SW480 (cell line): ENCODE results near the gene ZMPSTE24.
A peak's percentile ranks its signal among the peaks of the same experiment; 100 is the strongest.

Experiments
- DNase-seq: peaks from one replicate; pipeline ENCODE4 v3.0.0-alpha.2; 2016; ENCODE audit warnings: low spot score

ZMPSTE24 gene

DNA sequence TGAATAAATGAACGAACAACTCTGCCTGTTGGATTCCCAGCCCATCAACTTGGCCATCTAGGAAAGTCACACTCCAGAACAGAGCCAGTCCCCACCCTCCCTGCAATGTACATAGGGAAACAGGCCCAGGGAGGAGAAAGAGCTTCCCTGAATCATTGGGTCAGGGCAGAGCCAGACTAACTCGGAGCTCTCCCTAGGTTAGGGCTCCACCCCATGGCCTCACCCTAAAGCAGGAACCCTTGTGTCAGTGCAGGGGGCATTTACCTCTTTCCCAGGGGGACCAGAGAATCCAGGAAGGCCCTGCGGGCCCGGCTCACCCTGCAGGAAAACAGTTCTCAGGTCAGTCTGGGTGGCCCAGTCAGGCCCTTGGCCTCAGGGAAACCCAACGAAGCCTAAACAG lies 47.4 kb downstream of the ZMPSTE24 start:
- DNase-seq, result no peak

DNA sequence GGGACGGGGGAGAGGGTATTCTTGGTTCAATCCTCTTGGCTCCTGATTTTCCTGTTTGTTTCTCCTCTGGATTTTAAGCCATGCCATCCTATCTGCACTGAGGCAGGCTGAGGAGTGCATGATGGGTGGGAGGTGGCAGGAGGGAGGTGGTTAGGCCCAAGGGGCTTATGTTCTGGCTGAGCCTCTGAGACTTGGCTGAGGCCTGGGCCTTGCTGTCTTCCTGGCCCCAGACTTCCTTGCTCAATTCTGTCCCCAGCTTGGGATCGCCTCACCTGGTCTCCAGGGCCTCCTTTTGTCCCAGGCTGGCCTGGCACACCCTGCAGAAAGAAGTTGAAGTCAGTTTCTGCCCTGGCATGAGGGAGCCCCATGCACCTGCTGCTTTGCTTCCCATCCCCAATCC lies 47.8 kb downstream of the ZMPSTE24 start:
- DNase-seq, result no peak

DNA sequence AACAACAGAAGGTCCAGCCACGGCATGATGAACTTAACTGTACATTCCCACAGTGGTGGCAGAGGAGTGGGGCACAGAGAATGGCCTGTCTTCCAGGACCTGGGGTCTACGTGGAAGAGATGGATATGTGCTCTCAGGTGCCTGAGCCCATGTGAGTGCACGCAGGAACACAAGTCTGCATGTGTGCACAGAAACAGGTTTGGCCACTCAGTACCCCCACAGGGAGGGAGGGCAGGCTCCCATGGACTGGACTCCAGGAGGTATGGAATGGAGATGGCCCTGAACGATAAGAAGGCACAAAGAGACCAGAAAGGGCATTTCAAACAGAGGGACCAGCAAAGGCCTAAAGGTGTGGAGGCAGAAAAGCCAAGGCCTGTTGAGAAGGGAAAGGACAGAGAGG lies 48.3 kb downstream of the ZMPSTE24 start:
- no peak for DNase-seq

- DNase-seq, result no peak
These were observed 49.1 kb downstream of the ZMPSTE24 start for GRCh38 chr1:40307186-40307585.

DNA sequence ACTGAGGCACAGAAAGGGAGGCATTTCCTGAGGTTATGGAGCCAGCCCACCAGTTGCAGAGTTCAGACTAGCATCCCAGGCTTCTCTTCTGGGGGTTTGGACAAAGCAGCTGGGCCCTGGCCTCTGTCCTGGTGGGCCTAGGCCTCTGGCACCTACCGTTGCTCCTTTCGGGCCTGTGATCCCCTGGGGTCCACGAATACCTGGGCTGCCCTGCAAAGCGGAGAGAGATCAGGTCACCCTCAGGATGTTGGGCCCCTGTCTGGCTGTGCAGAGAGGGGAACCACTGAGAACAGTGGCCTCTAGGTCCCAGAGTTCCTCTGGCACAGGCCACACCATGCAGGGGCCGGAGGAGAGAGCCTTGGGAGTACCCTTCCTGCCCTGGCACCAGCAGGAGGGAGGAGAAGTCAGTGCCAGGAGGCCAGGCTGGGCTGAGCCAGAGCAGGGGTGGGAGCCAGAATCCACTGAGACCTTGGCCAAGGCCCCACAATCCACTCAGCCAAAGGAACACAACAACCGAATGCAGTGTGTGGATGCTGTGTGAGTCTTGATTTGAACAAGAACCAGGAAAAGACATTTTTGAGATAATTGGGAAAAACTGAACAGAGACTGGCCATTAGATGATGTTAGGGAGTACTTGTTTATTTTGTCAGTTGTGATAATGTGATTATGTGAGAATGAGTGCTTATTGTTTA lies 50.1 kb downstream of the ZMPSTE24 start:
- DNase-seq, result no peak

GRCh38 chr1:40309374-40310128 lies 51.5 kb downstream of the ZMPSTE24 start:
- DNase-seq, result no peak

GRCh38 chr1:40310129-40310461 lies 52.1 kb downstream of the ZMPSTE24 start:
- DNase-seq, result no peak

- DNase-seq, result no peak
These were observed 53.1 kb downstream of the ZMPSTE24 start for GRCh38 chr1:40310983-40311642.

GRCh38 chr1:40311692-40312091 lies 53.7 kb downstream of the ZMPSTE24 start:
- DNase-seq, result no peak

- DNase-seq, result no peak
These were observed 54.5 kb downstream of the ZMPSTE24 start for GRCh38 chr1:40312238-40313205.

- DNase-seq, result no peak
These were observed 55.4 kb downstream of the ZMPSTE24 start for GRCh38 chr1:40313329-40313957.

GRCh38 chr1:40313958-40314720 lies 56.1 kb downstream of the ZMPSTE24 start:
- no peak for DNase-seq

- DNase-seq, result no peak
These were observed 56.7 kb downstream of the ZMPSTE24 start for GRCh38 chr1:40314721-40315238.

- peak; percentile 74 for DNase-seq
These were observed 57.3 kb downstream of the ZMPSTE24 start for GRCh38 chr1:40315239-40315794.

DNA sequence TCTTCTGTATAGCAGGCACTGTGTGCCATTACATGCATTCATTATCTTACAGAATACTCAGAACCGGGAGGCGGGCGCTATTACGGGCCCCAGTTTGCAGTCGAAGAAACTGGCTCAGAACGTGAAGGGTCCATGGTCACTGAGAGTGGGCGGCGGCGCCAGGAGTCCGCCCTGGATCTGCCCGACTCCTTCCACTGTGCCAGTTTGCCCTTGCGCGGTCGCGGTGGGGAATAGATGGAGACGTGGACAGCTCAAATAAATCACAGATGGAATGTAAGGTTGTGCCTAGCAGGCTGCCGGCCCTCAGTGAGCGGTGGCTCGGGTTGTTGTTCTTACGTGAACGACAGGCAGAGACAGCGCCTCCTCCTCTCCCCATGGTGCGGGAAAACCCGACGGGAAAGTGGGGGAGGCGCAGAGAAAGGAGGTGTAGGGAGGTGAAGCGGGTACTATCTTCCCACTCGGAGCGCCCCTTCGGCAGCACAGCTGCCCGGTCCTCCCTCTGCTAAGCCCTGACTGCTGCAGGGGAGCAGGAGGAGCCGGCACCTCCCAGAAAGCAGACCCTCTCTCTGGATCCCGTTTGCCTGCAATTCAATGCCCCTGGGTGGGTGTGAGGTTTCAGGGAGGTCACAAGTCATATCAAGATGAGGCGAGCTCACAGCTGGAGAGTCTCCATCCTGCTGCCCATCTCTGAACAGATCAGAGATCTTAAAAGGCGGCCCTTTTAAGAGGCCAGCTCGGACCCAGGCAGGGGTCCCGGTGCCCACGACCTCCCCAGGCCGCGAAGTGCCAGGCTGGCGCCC lies 58.0 kb downstream of the ZMPSTE24 start:
- DNase-seq, result no peak

- peak; percentile 34 for DNase-seq
These were observed 58.8 kb downstream of the ZMPSTE24 start, which contains the start of gene COL9A2 for GRCh38 chr1:40316595-40317393. Gene COL9A2, minus strand, starts transcription at chr1:40317286. Its CDS starts 89 bp downstream, at chr1:40317197.

DNA sequence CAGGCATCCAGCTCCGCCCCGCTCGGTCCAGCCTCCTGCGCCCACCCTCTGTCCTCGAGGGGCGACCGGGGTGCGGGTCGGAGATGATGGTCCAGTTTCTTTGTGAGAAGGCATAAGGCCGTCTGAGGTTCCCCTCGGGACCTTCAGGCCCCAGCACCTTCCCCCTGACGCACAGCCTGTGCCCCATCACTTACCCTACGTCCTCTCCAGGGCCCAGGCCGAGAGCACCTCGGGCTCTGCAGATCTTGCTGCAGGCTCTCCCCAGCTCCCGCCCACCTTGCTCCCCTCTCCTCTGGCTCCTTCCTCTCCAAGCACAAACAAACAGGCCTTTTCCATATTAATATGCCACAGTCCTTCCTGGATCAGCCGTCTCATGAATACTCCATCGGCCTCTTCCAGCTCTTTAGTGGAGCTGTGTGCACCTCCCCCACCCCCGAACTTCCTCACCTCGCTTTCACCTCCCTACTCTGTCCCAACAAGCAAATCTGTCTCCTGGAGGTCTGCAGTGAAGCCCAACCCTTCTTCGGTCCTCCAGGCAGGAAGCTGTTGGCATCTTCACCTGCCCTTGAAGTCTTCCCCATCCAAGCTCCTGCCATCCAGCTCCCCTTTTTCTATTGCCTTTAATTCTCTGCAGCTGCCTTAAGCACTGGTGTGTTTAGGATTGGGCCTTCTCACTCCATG lies 59.5 kb downstream of the ZMPSTE24 start:
- DNase-seq, result no peak

DNA sequence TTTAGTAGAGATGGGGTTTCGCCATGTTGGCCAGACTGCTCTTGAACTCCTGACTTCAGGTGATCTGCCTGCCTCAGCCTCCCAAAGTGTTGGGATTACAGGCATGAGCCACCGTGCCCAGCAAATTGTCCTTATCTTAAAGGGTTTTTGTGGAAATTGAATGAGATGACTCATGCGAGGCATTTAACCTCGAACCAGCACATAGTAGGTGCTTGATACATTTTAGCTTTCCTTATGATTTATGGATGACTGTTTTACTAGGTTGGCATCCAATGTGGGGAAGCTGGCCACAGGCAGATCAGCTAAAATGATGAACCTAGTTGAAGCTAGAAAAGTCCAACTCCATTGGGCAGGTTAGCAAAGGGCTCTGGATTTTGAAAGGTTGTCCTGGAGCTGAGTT lies 60.4 kb downstream of the ZMPSTE24 start:
- DNase-seq, result no peak
